Left hindlimb (tissue), 1 donor: Measurements from ENCODE around the gene PLA2G4C.
"Not testable (repeated sequence)": the region's sequence is repeated elsewhere in the genome, so short reads cannot be mapped to it uniquely, and the experiment has no call there.

Experiments
- DNase-seq: peaks from one replicate; pipeline ENCODE4 v3.0.0-alpha.2; 2018

Gene PLA2G4C

GRCh38 chr19:48108997-48109782, 1.4 kb downstream of the PLA2G4C start:
- no peak for DNase-seq

GRCh38 chr19:48103922-48104321, 6.7 kb downstream of the PLA2G4C start:
- no peak for DNase-seq

- no peak for DNase-seq
Measured at GRCh38 chr19:48102870-48103751, 7.5 kb downstream of the PLA2G4C start.

GRCh38 chr19:48095612-48096175, 14.9 kb downstream of the PLA2G4C start:
- DNase-seq: no peak

- no peak for DNase-seq
Measured at GRCh38 chr19:48094855-48095203, 15.8 kb downstream of the PLA2G4C start.

GRCh38 chr19:48094129-48094854, 16.3 kb downstream of the PLA2G4C start:
- DNase-seq: no peak

- not testable (repeated sequence) for DNase-seq
Measured at GRCh38 chr19:48091111-48091718, 19.4 kb downstream of the PLA2G4C start.

GRCh38 chr19:48090281-48090802, 20.3 kb downstream of the PLA2G4C start:
- no peak for DNase-seq

- not testable (repeated sequence) for DNase-seq
Measured at GRCh38 chr19:48088991-48089390, 21.6 kb downstream of the PLA2G4C start.

GRCh38 chr19:48085904-48086864, 24.4 kb downstream of the PLA2G4C start:
- DNase-seq: no peak

GRCh38 chr19:48085076-48085475, 25.5 kb downstream of the PLA2G4C start:
- no peak for DNase-seq

GRCh38 chr19:48081106-48081505, 29.5 kb downstream of the PLA2G4C start:
- DNase-seq: no peak

- DNase-seq: not testable (repeated sequence)
Measured at GRCh38 chr19:48070177-48070769, 40.3 kb downstream of the PLA2G4C start.

- no peak for DNase-seq
Measured at GRCh38 chr19:48069435-48069834, 41.2 kb downstream of the PLA2G4C start.

- no peak for DNase-seq
Measured at GRCh38 chr19:48064509-48064908, 46.1 kb downstream of the PLA2G4C start.

- DNase-seq: no peak
Measured at GRCh38 chr19:48061401-48062344, 48.9 kb downstream of the PLA2G4C start.

- DNase-seq: no peak
Measured at GRCh38 chr19:48060381-48060780, 50.2 kb downstream of the PLA2G4C start.

GRCh38 chr19:48059331-48059730, 51.3 kb downstream of the PLA2G4C start:
- no peak for DNase-seq

GRCh38 chr19:48053856-48054255, 56.8 kb downstream of the PLA2G4C start:
- no peak for DNase-seq
